Naive B cell (primary cell): Measurements from ENCODE around the gene DSCAML1. TPM values are rescaled to one million over a fixed set of nuclear protein-coding genes. Genes with fewer than 3 reads are reported as not detected.

Experiments
- ATAC-seq, 2 donors: fragments of 150-1000 bp; cut with Tn5 transposase; 2 replicates each; pipeline ENCODE4 v1.10.0; 2021; ENCODE audit warnings: low read depth in 2 of 2, mild to moderate bottlenecking in 2 of 2, moderate library complexity in 2 of 2
- DNase-seq: peaks from one replicate; pipeline ENCODE4 v3.0.0; 2022
- H3K27ac Mint-ChIP-seq, 6 donors: one replicate each; pipeline ENCODE4 v1.8.0; 2020 to 2022; ENCODE audit warnings: mild to moderate bottlenecking in 6 of 6, mixed read lengths in 6 of 6, moderate library complexity in 5 of 6, inconsistent platforms in 2 of 6
- H3K27me3 Mint-ChIP-seq, 3 donors: one replicate each; pipeline ENCODE4 v1.8.0; 2021 to 2022; ENCODE audit warnings: mixed read lengths in 3 of 3, mild to moderate bottlenecking in 1 of 3
- H3K36me3 Mint-ChIP-seq, 2 donors: one replicate each; pipeline ENCODE4 v1.8.0; 2020 to 2022; ENCODE audit warnings: mixed read lengths in 2 of 2, inconsistent platforms in 1 of 2, mild to moderate bottlenecking in 1 of 2
- H3K4me1 Mint-ChIP-seq, 3 donors: one replicate each; pipeline ENCODE4 v1.8.0; 2020 to 2022; ENCODE audit warnings: mixed read lengths in 3 of 3, inconsistent platforms in 1 of 3, mild to moderate bottlenecking in 1 of 3, moderate library complexity in 1 of 3
- H3K4me3 Mint-ChIP-seq, 8 donors: one replicate each; pipeline ENCODE4 v1.8.0; 2020 to 2022; ENCODE audit warnings: mild to moderate bottlenecking in 8 of 8, mixed read lengths in 8 of 8, moderate library complexity in 8 of 8, inconsistent platforms in 2 of 8
- H3K9me3 Mint-ChIP-seq, 7 donors: one replicate each; pipeline ENCODE4 v1.8.0; 2020 to 2022; ENCODE audit warnings: mixed read lengths in 7 of 7, mild to moderate bottlenecking in 5 of 7, inconsistent platforms in 2 of 7, moderate library complexity in 1 of 7
- polyA plus RNA-seq, 6 donors: library from polyadenylated mRNA; unstranded; fragments of 300-500 nt; fragmentation: Illumina TruSeq; gene quantifications; one replicate each; pipeline ENCODE4 v1.2.3, GENCODE V29; 2021; ENCODE audit warnings: low read depth in 6 of 6

The DSCAML1 gene
- polyA plus RNA-seq, 6 donors from 2014 or later, result 0.03 to 0.25 (median 0.11) TPM; not detected in 3

GRCh38 chr11:117428186-117428855 lies 368.7 kb downstream of the DSCAML1 start:
- Mint-ChIP-seq H3K9me3 (no peaks in the 10 kb centered on the region), H3K4me1 (peaks cover 0 to 12% (median 9%) of the 10 kb centered on the region in 3 donors), H3K27ac (no peak overlapping the region), H3K4me3 (no peak overlapping the region), H3K36me3 (no peaks in the 10 kb centered on the region), H3K27me3 (peaks cover 21 to 28% (median 24%) of the 10 kb centered on the region in 3 donors)
- ATAC-seq (no peak), DNase-seq (no peak)

- H3K36me3 Mint-ChIP-seq, result no peaks in the 10 kb centered on the region
- peaks cover 0 to 12% (median 9%) of the 10 kb centered on the region in 3 donors for H3K4me1 Mint-ChIP-seq
- H3K9me3 Mint-ChIP-seq, result no peaks in the 10 kb centered on the region
- ATAC-seq (no peak), DNase-seq (no peak)
- H3K27me3 Mint-ChIP-seq, result peaks cover 24 to 28% (median 26%) of the 10 kb centered on the region in 3 donors
- peak overlapping the region in 1 of 6 donors; percentile 4 for H3K27ac Mint-ChIP-seq
- no peak overlapping the region for H3K4me3 Mint-ChIP-seq
These were observed 369.6 kb downstream of the DSCAML1 start for GRCh38 chr11:117427356-117427874.

- Mint-ChIP-seq H3K4me3 (peak overlapping the region in 1 of 8 donors; percentile 78), H3K27ac (peak overlapping the region in 1 of 6 donors; percentile 58), H3K36me3 (no peaks in the 10 kb centered on the region), H3K9me3 (no peaks in the 10 kb centered on the region), H3K4me1 (peaks cover 0 to 12% (median 9%) of the 10 kb centered on the region in 3 donors), H3K27me3 (peaks cover 24 to 28% (median 24%) of the 10 kb centered on the region in 3 donors)
- DNase-seq (no peak), ATAC-seq (no peak)
These were observed 370.1 kb downstream of the DSCAML1 start for GRCh38 chr11:117426941-117427340.

- Mint-ChIP-seq H3K36me3 (no peaks in the 10 kb centered on the region), H3K27me3 (peaks cover 24 to 31% (median 24%) of the 10 kb centered on the region in 3 donors), H3K9me3 (no peaks in the 10 kb centered on the region), H3K27ac (no peak overlapping the region), H3K4me1 (peaks cover 0 to 12% (median 9%) of the 10 kb centered on the region in 3 donors), H3K4me3 (peak overlapping the region in 1 of 8 donors; percentile 52)
- peak in 1 of 2 donors; percentile 28 for ATAC-seq
- peak; percentile 38 for DNase-seq
These were observed 370.7 kb downstream of the DSCAML1 start for GRCh38 chr11:117426297-117426685.

- Mint-ChIP-seq H3K36me3 (no peaks in the 10 kb centered on the region), H3K27ac (no peak overlapping the region), H3K4me1 (peaks cover 0 to 12% (median 9%) of the 10 kb centered on the region in 3 donors), H3K27me3 (peaks cover 24 to 35% (median 24%) of the 10 kb centered on the region in 3 donors), H3K4me3 (peak overlapping the region in 1 of 8 donors; percentile 52), H3K9me3 (no peaks in the 10 kb centered on the region)
- DNase-seq (no peak), ATAC-seq (no peak)
These were observed 371.2 kb downstream of the DSCAML1 start for GRCh38 chr11:117425679-117426296.

GRCh38 chr11:117424781-117425180 lies 372.2 kb downstream of the DSCAML1 start:
- Mint-ChIP-seq H3K4me3 (no peak overlapping the region), H3K27me3 (peaks cover 24 to 35% (median 24%) of the 10 kb centered on the region in 3 donors), H3K36me3 (no peaks in the 10 kb centered on the region), H3K9me3 (no peaks in the 10 kb centered on the region), H3K27ac (no peak overlapping the region), H3K4me1 (peaks cover 0 to 12% (median 9%) of the 10 kb centered on the region in 3 donors)
- DNase-seq, result no peak
- ATAC-seq, result no peak

- H3K27me3 Mint-ChIP-seq, result peaks cover 24 to 35% (median 24%) of the 10 kb centered on the region in 3 donors
- DNase-seq (no peak), ATAC-seq (no peak)
- H3K36me3 Mint-ChIP-seq, result no peaks in the 10 kb centered on the region
- H3K27ac Mint-ChIP-seq, result no peak overlapping the region
- H3K9me3 Mint-ChIP-seq, result no peaks in the 10 kb centered on the region
- peaks cover 0 to 12% (median 9%) of the 10 kb centered on the region in 3 donors for H3K4me1 Mint-ChIP-seq
- H3K4me3 Mint-ChIP-seq, result no peak overlapping the region
These were observed 373.9 kb downstream of the DSCAML1 start for GRCh38 chr11:117423046-117423575.

- no peaks in the 10 kb centered on the region for H3K36me3 Mint-ChIP-seq
- no peaks in the 10 kb centered on the region for H3K9me3 Mint-ChIP-seq
- DNase-seq (no peak), ATAC-seq (no peak)
- no peak overlapping the region for H3K4me3 Mint-ChIP-seq
- no peak overlapping the region for H3K27ac Mint-ChIP-seq
- H3K4me1 Mint-ChIP-seq, result peaks cover 0 to 5% (median 2%) of the 10 kb centered on the region in 3 donors
- peaks cover 16 to 29% (median 16%) of the 10 kb centered on the region in 3 donors for H3K27me3 Mint-ChIP-seq
These were observed 375.5 kb downstream of the DSCAML1 start for GRCh38 chr11:117421476-117421875.

- DNase-seq (no peak), ATAC-seq (no peak)
- Mint-ChIP-seq H3K27ac (no peak overlapping the region), H3K27me3 (peaks cover 11 to 29% (median 13%) of the 10 kb centered on the region in 3 donors), H3K9me3 (no peaks in the 10 kb centered on the region), H3K4me3 (no peak overlapping the region), H3K4me1 (peaks cover 0 to under 1% (median 0%) of the 10 kb centered on the region in 3 donors), H3K36me3 (no peaks in the 10 kb centered on the region)
These were observed 376.0 kb downstream of the DSCAML1 start for GRCh38 chr11:117421041-117421440.

- no peak for DNase-seq
- Mint-ChIP-seq H3K36me3 (no peaks in the 10 kb centered on the region), H3K9me3 (no peaks in the 10 kb centered on the region), H3K27ac (no peak overlapping the region), H3K4me1 (no peaks in the 10 kb centered on the region), H3K4me3 (no peak overlapping the region), H3K27me3 (peaks cover 9 to 29% (median 11%) of the 10 kb centered on the region in 3 donors)
- ATAC-seq, result no peak
These were observed 376.4 kb downstream of the DSCAML1 start for GRCh38 chr11:117420598-117420997.

- no peak for DNase-seq
- H3K27me3 Mint-ChIP-seq, result peaks cover 8 to 29% (median 11%) of the 10 kb centered on the region in 3 donors
- H3K27ac Mint-ChIP-seq, result no peak overlapping the region
- H3K4me1 Mint-ChIP-seq, result no peaks in the 10 kb centered on the region
- H3K36me3 Mint-ChIP-seq, result no peaks in the 10 kb centered on the region
- no peak overlapping the region for H3K4me3 Mint-ChIP-seq
- ATAC-seq, result no peak
- no peaks in the 10 kb centered on the region for H3K9me3 Mint-ChIP-seq
These were observed 376.9 kb downstream of the DSCAML1 start for GRCh38 chr11:117420143-117420485.

- Mint-ChIP-seq H3K9me3 (no peaks in the 10 kb centered on the region), H3K27ac (no peak overlapping the region), H3K4me1 (no peaks in the 10 kb centered on the region), H3K4me3 (no peak overlapping the region), H3K27me3 (peaks cover 7 to 25% (median 8%) of the 10 kb centered on the region in 3 donors), H3K36me3 (no peaks in the 10 kb centered on the region)
- ATAC-seq (no peak), DNase-seq (no peak)
These were observed 377.4 kb downstream of the DSCAML1 start for GRCh38 chr11:117419482-117420142.

- H3K36me3 Mint-ChIP-seq, result no peaks in the 10 kb centered on the region
- H3K4me1 Mint-ChIP-seq, result no peaks in the 10 kb centered on the region
- DNase-seq, result no peak
- peaks cover 3 to 19% (median 3%) of the 10 kb centered on the region in 3 donors for H3K27me3 Mint-ChIP-seq
- H3K4me3 Mint-ChIP-seq, result no peak overlapping the region
- no peak overlapping the region for H3K27ac Mint-ChIP-seq
- no peak for ATAC-seq
- H3K9me3 Mint-ChIP-seq, result no peaks in the 10 kb centered on the region
These were observed 378.1 kb downstream of the DSCAML1 start for GRCh38 chr11:117418737-117419481.
